HG02840 (cell line): ENCODE measurements around the gene TSR3.

Experiments
- ATAC-seq: cut with Tn5 transposase; IDR thresholded peaks from one replicate; pipeline ENCODE4 v1.9.1; 2021; ENCODE audit warnings: mild to moderate bottlenecking, moderate library complexity, moderate number of reproducible peaks; ENCODE audit not compliant: unreplicated experiment, low FRiP score

The TSR3 gene

GRCh38 chr16:1311738-1312466 lies 39.8 kb downstream of the TSR3 start:
- ATAC-seq, result no peak

GRCh38 chr16:1311212-1311737 lies 40.4 kb downstream of the TSR3 start:
- no peak for ATAC-seq

- no peak for ATAC-seq
Measured at GRCh38 chr16:1310832-1311200, 40.9 kb downstream of the TSR3 start.

- ATAC-seq, result peak; percentile 16
Measured at GRCh38 chr16:1309888-1310831, 41.5 kb downstream of the TSR3 start.

- ATAC-seq, result peak; percentile 78
Measured at GRCh38 chr16:1308977-1309885, 42.4 kb downstream of the TSR3 start, which contains the start of gene UBE2I. TSS of gene UBE2I (plus strand) at chr16:1309636. CDS start at chr16:1314031, 4,395 bp downstream.

- no peak for ATAC-seq
Measured at GRCh38 chr16:1308036-1308976, 43.4 kb downstream of the TSR3 start.

- no peak for ATAC-seq
Measured at GRCh38 chr16:1306334-1306733, 45.3 kb downstream of the TSR3 start.

- no peak for ATAC-seq
Measured at GRCh38 chr16:1305823-1306222, 45.9 kb downstream of the TSR3 start.

GRCh38 chr16:1301562-1301961 lies 50.1 kb downstream of the TSR3 start:
- ATAC-seq, result no peak

- no peak for ATAC-seq
Measured at GRCh38 chr16:1300664-1301476, 50.8 kb downstream of the TSR3 start.

GRCh38 chr16:1299868-1300203 lies 51.8 kb downstream of the TSR3 start:
- ATAC-seq, result no peak
